Keratinocyte (primary cell): ENCODE data around the gene MLLT3. TPM values are rescaled to one million over a fixed set of nuclear protein-coding genes. Genes with fewer than 3 reads are reported as not detected.

ENCODE experiments used
- DNase-seq: peaks from one replicate; pipeline ENCODE4 v3.0.0-alpha.2; 2011; ENCODE audit warnings: low read depth, missing footprints, low spot score
- FAIRE-seq: peaks from 2 replicates; lab custom pipeline; 2011; peaks lifted over from hg19 to GRCh38; lab: Jason Lieb, UNC
- H2AFZ ChIP-seq: 2 replicates; pipeline ENCODE4 v1.6.0; 2012; ENCODE audit warnings: low read length, control low read depth, inconsistent platforms; ENCODE audit not compliant: control insufficient read depth
- H3K27ac ChIP-seq: 2 replicates; pipeline ENCODE4 v1.5.1; 2011; ENCODE audit warnings: low read length; ENCODE audit not compliant: control insufficient read depth, insufficient read depth
- H3K27me3 ChIP-seq: 3 replicates; pipeline ENCODE4 v1.6.0; 2011; ENCODE audit warnings: low read length; ENCODE audit not compliant: control insufficient read depth, insufficient read depth; ENCODE audit errors: extremely low read depth
- H3K36me3 ChIP-seq, 2 experiments: 2 replicates in 1 of 2; 3 replicates in 1 of 2; pipeline ENCODE4 v1.5.1; 2011; ENCODE audit warnings: low read length in 2 of 2, mild to moderate bottlenecking in 1 of 2; ENCODE audit not compliant: control insufficient read depth in 2 of 2, insufficient read depth in 2 of 2; ENCODE audit errors: extremely low read depth in 1 of 2
- H3K4me1 ChIP-seq: 3 replicates; pipeline ENCODE4 v1.5.1; 2011; ENCODE audit warnings: low read length; ENCODE audit not compliant: control insufficient read depth, insufficient read depth; ENCODE audit errors: extremely low read depth
- H3K4me2 ChIP-seq: 3 replicates; pipeline ENCODE4 v1.6.0; 2011; ENCODE audit warnings: low read depth, low read length; ENCODE audit not compliant: control insufficient read depth, insufficient read depth; ENCODE audit errors: extremely low read depth
- H3K4me3 ChIP-seq, 3 experiments: fragments of 200-600 bp in 1 of 3; sonication (generic) in 1 of 3; 2 replicates in 2 of 3; 3 replicates in 1 of 3; pipeline ENCODE4 v1.5.1; 2011 to 2016; ENCODE audit warnings: low read length in 3 of 3, mild to moderate bottlenecking in 3 of 3, control low read depth in 2 of 3, inconsistent platforms in 1 of 3, low read depth in 1 of 3, mixed read lengths in 1 of 3, mixed run types in 1 of 3, moderate library complexity in 1 of 3; ENCODE audit not compliant: control insufficient read depth in 2 of 3, insufficient read depth in 2 of 3; ENCODE audit errors: extremely low read depth in 1 of 3
- H3K79me2 ChIP-seq: 2 replicates; pipeline ENCODE4 v1.6.0; 2012; ENCODE audit warnings: low read length; ENCODE audit not compliant: control insufficient read depth, insufficient read depth
- H3K9ac ChIP-seq: 3 replicates; pipeline ENCODE4 v1.6.0; 2011; ENCODE audit warnings: low read length; ENCODE audit not compliant: control insufficient read depth, insufficient read depth; ENCODE audit errors: extremely low read depth
- H3K9me1 ChIP-seq: 3 replicates; pipeline ENCODE4 v1.6.0; 2011; ENCODE audit warnings: low read length; ENCODE audit not compliant: control insufficient read depth, insufficient read depth; ENCODE audit errors: extremely low read depth
- H3K9me3 ChIP-seq: 2 replicates; pipeline ENCODE4 v1.5.1; 2012; ENCODE audit warnings: low read depth, low read length; ENCODE audit not compliant: control insufficient read depth
- H4K20me1 ChIP-seq: 3 replicates; pipeline ENCODE4 v1.6.0; 2011; ENCODE audit warnings: low read length; ENCODE audit not compliant: control insufficient read depth, insufficient read depth; ENCODE audit errors: extremely low read depth
- EZH2 ChIP-seq: IDR thresholded peaks from one replicate; pipeline ENCODE4 v1.6.1; 2012; ENCODE audit warnings: inconsistent platforms, mild to moderate bottlenecking, low read length, moderate library complexity
- dilution Hi-C: fragments of 300-500 bp; cut with MboI; formaldehyde crosslinking; loops from one replicate; pipeline ENCODE4 v1.7.0; 2020; ENCODE audit warnings: low sequenced_read_pairs; ENCODE audit not compliant: extremely low pct_ligation_motif_present
- polyA plus RNA-seq, 5 experiments: library from polyadenylated mRNA; depleted of rRNA in 3 of 5; stranded (reverse) in 3 of 5; stranded (forward) in 1 of 5; unstranded in 1 of 5; fragments of >200 nt; gene quantifications; 1 replicate in 1 of 5; 2 replicates in 3 of 5; 3 replicates in 1 of 5; pipeline versions ENCODE4 v1.2.1 to v1.2.3, GENCODE V29; 2011 to 2012; ENCODE audit warnings: missing spikeins in 2 of 5, low read depth in 1 of 5, low replicate concordance in 1 of 5
- TF ChIP-seq, protein P1 (sequence below), 3 experiments: IDR thresholded peaks in 1 of 3; conservative IDR thresholded peaks in 1 of 3; optimal IDR thresholded peaks in 1 of 3; 2 replicates in 2 of 3; 3 replicates in 1 of 3; pipeline versions ENCODE3 to v1.5.1; 2011; ENCODE audit warnings: low read length in 3 of 3, mild to moderate bottlenecking in 3 of 3, moderate library complexity in 2 of 3, control low read depth in 1 of 3, inconsistent platforms in 1 of 3; ENCODE audit not compliant: insufficient read depth in 2 of 3; ENCODE audit errors: extremely low read depth in 1 of 3

The MLLT3 gene
- polyA plus RNA-seq, 1 donor (not counting 4 experiments of a cell fraction or from before 2014, with no cell fraction given): 17.0 TPM

DNA sequence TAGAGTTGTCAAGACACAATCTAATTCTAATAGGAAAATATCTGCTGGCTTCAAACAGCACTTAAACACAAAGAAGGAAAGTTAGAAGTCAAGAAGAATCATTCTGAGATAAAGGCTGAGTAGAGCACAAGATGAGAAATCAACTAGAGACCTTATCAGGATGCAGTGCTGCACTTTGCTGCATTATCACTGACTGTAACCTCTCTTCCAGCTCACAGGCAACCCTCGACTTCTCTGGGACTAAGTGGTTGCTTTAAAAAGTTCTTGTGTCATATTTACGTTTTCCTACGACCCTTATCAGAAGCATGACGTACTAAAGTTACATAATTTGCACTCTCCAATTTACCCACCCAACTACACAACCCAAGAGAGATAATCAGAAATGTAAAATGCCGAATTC lies 176.1 kb downstream of the MLLT3 start:
- no peak overlapping the region for H3K4me3 ChIP-seq
- H3K4me2 ChIP-seq: no peak overlapping the region
- no peak overlapping the region for H3K9ac ChIP-seq
- no peak overlapping the region for H2AFZ ChIP-seq
- no peak for DNase-seq
- no peaks in the 10 kb centered on the region for H3K9me1 ChIP-seq
- H3K27ac ChIP-seq: no peak overlapping the region
- dilution Hi-C loops: no loop called here
- H3K4me1 ChIP-seq: no peaks in the 10 kb centered on the region
- FAIRE-seq: no peak
- H3K9me3 ChIP-seq: no peaks in the 10 kb centered on the region
- TF ChIP-seq, protein P1, sequence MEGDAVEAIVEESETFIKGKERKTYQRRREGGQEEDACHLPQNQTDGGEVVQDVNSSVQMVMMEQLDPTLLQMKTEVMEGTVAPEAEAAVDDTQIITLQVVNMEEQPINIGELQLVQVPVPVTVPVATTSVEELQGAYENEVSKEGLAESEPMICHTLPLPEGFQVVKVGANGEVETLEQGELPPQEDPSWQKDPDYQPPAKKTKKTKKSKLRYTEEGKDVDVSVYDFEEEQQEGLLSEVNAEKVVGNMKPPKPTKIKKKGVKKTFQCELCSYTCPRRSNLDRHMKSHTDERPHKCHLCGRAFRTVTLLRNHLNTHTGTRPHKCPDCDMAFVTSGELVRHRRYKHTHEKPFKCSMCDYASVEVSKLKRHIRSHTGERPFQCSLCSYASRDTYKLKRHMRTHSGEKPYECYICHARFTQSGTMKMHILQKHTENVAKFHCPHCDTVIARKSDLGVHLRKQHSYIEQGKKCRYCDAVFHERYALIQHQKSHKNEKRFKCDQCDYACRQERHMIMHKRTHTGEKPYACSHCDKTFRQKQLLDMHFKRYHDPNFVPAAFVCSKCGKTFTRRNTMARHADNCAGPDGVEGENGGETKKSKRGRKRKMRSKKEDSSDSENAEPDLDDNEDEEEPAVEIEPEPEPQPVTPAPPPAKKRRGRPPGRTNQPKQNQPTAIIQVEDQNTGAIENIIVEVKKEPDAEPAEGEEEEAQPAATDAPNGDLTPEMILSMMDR (optimal IDR thresholded peaks at IDR 0.05 in 1 of 3, IDR thresholded peaks at IDR 0.05 in 1 of 3, conservative IDR thresholded peaks at IDR 0.05 in 1 of 3; ENCODE audit: extremely low read depth in 1 of 3, insufficient read depth in 2 of 3, low read length in 3 of 3): no peak
- no peak for TF ChIP-seq EZH2
- no peaks in the 10 kb centered on the region for H3K27me3 ChIP-seq
- no peaks in the 10 kb centered on the region for H3K36me3 ChIP-seq
- H3K79me2 ChIP-seq: no peaks in the 10 kb centered on the region
- no peaks in the 10 kb centered on the region for H4K20me1 ChIP-seq

DNA sequence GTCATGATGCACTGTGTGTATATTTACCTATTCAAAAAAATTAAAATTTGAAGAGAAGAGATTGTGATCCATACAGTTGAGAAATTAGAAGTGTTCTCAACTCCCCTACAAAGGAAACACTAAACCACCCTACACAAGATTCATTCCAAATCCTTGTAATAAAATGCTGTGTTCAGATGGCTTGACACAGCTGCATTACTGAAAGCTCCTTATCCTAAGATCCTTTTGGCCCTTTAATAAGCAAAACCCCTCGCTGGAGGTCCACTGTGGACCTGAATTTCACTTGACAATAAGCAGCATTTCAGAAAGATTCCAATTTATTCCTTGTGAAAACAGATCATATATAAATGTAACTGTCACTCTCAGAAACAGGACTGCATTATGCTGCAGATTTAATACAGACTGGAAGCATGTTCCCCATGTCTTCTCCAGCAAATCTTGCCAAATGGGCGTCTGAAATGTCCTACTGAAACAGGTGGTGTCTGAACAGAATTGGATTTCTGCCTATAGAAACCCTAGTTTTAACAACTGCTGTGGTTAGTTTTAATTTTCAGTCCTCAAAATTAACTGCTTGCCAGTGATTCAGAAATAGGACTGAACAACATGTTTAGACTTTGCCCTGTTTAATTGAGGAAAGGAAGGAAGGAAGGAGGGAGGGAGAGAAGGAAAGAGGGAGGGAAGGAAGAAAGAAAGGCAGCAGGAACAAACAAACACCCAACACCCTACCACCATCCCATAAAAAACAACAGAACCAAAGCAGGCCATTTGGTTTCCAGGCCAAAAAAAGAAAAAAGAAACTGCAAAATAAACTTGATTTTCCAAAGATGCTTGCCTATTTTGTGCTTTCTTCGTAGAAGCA lies 179.6 kb downstream of the MLLT3 start:
- Histone ChIP-seq H3K27ac (no peak overlapping the region), H3K79me2 (no peaks in the 10 kb centered on the region), H3K9me3 (no peaks in the 10 kb centered on the region), H4K20me1 (no peaks in the 10 kb centered on the region), H3K4me2 (no peak overlapping the region), H2AFZ (no peak overlapping the region), H3K4me3 (no peak overlapping the region), H3K9me1 (no peaks in the 10 kb centered on the region), H3K4me1 (no peaks in the 10 kb centered on the region), H3K27me3 (no peaks in the 10 kb centered on the region), H3K9ac (no peak overlapping the region), H3K36me3 (no peaks in the 10 kb centered on the region)
- dilution Hi-C loops: no loop called here
- TF ChIP-seq, protein P1 (optimal IDR thresholded peaks at IDR 0.05 in 1 of 3, IDR thresholded peaks at IDR 0.05 in 1 of 3, conservative IDR thresholded peaks at IDR 0.05 in 1 of 3; ENCODE audit: extremely low read depth in 1 of 3, insufficient read depth in 2 of 3, low read length in 3 of 3): no peak
- TF ChIP-seq EZH2: no peak
- FAIRE-seq (no peak), DNase-seq (no peak)
